NCI-H524 (cell line): Measurements from ENCODE around the gene MBL2.
A peak's percentile ranks its signal among the peaks of the same experiment; 100 is the strongest.

Experiments
- DNase-seq, 2 experiments: peaks; one replicate each; lab custom pipeline; 2025; lab: John Stamatoyannopoulos, UW

The MBL2 gene

GRCh38 chr10:52771534-52772445 is 794 bp downstream of the MBL2 start:
- no peak for DNase-seq

GRCh38 chr10:52770904-52771303 is 1.7 kb downstream of the MBL2 start:
- DNase-seq, result no peak

DNA sequence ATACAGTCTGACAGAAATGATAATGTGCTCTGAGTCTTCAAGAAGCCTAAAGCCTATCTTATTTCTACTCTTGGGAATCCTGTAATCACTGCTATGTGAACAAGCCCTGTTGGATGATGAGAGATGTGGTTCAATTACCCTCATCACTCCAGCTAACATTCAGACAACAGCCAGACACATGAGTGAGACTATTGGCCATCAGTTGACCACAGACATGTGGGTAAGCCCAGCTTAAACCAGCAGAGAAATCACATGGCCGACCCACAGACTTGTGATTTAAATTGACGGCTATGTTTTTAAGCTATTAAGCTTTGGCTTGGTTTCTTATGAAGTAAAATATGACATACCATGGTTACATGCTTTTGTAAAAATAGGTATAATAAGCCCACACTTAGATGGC is 2.6 kb downstream of the MBL2 start:
- no peak for DNase-seq

GRCh38 chr10:52768001-52768532 is 4.5 kb downstream of the MBL2 start:
- no peak for DNase-seq

DNA sequence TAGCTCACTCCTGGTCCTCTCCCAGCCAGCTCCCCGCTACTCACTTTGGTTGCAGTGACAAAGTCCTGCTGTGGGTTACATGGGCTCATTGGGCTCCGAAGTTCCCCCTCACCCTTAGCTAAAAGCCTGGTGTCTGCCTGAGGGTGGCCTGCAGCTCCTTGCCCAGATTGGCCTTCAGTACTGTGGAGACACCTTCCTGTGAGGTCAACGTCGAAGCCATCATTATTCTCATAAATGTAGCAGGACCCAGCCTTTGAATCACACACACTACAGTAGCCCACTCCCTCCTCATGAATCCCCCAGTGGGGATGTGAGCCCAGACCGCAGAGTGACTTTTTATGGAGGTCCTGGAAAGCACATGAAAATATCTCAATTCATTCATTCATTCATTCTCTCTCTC is 10.5 kb downstream of the MBL2 start:
- no peak for DNase-seq

DNA sequence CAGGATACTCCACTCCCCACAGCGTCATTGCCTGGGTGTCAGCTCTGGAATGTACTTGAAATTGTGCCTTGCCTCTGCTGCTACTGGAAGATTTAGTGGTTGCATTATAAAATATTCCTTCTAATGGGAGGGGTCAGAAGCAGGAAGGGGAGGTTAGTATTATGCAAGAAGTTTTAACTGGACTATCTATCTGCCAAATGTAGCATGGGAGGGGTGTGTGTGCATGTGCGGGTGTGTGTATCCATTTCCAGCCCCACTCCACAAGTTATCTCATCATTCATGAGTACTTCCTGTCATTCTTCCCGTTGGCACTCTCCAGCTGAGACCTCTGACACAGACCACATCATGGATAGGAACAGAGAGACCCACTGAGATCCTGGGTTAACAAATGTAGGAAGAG is 13.4 kb downstream of the MBL2 start:
- DNase-seq, result no peak

- no peak for DNase-seq
Measured at GRCh38 chr10:52758406-52758805, 14.2 kb downstream of the MBL2 start.

GRCh38 chr10:52757773-52758172 is 14.8 kb downstream of the MBL2 start:
- no peak for DNase-seq

GRCh38 chr10:52756966-52757365 is 15.6 kb downstream of the MBL2 start:
- DNase-seq, result no peak

DNA sequence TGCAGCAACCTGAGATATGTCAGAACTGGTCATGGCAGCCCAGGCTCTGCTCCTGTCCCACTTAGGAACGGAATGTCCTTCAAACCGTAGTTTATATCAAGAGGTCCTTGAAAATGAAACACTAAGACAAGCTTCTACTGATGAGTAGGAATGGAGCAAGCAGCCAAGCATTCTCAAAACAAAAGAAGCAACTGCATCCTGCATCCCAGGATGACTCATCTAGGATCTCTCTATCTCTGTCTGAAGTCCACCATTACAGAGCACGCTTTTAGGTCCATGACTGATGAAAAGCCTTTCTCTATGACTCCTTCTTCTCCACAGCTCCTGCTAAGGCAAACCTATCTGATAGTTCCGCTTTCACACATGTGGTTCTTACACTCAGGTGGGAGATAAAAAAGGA is 16.3 kb downstream of the MBL2 start:
- DNase-seq, result no peak

GRCh38 chr10:52755297-52756062 is 17.1 kb downstream of the MBL2 start:
- no peak for DNase-seq

- no peak for DNase-seq
Measured at GRCh38 chr10:52752801-52753445, 19.7 kb downstream of the MBL2 start.

GRCh38 chr10:52752261-52752660 is 20.3 kb downstream of the MBL2 start:
- DNase-seq, result no peak

GRCh38 chr10:52751337-52751736 is 21.2 kb downstream of the MBL2 start:
- DNase-seq, result no peak

- DNase-seq, result no peak
Measured at GRCh38 chr10:52750629-52751028, 22.0 kb downstream of the MBL2 start.

DNA sequence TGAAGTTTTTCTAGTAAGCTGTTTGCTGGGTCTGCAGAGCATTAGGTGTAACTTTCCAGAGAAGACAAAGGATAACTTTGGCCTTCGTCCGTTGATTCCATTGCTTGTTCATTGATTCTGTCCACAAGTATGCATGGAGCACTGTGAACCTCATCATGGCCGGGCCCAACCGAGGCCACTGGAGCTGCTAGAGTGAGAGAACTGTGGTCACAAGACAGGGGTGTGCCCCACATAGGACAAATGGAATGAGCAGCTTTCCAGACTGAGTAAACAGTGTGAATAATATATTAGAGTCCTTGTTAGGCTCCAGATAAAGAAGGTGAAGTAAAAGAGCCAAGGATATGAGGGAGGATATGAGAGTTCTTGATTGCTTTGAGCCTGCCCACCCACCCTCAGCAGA is 24.9 kb downstream of the MBL2 start:
- no peak for DNase-seq

DNA sequence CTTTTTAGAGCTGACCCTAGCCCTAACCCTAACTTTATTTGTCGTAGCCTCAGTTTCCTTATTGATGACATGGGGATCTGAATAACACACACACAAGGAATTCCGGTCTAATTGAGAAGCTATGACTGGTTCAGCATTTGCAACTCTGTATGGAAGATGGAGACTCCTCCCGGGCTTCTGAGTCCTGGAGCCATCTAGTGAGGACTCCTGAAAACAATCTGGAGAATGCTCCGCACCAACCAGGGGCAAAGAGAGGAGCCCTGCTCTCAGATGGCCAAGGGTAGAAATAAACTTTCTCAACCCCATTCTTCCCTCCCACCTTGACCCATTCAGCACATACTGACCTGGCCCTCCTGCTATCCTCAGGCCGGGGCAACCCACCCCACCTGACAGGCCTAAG is 26.4 kb downstream of the MBL2 start:
- no peak for DNase-seq

GRCh38 chr10:52744057-52744805 is 28.4 kb downstream of the MBL2 start:
- DNase-seq, result no peak

- no peak for DNase-seq
Measured at GRCh38 chr10:52742731-52743130, 29.9 kb downstream of the MBL2 start.

GRCh38 chr10:52741851-52742250 is 30.7 kb downstream of the MBL2 start:
- no peak for DNase-seq

GRCh38 chr10:52740913-52741675 is 31.5 kb downstream of the MBL2 start:
- DNase-seq, result peak in 1 of 2 experiments; percentile 1
